GM08714 (cell line): ENCODE results near the gene MEA1.

Experiments used
- H3K4me3 ChIP-seq: fragments of 200-500 bp; sonication (Bioruptor generic); 2 replicates; pipeline ENCODE4 v1.5.1; 2014; ENCODE audit warnings: mild to moderate bottlenecking, low read length, inconsistent platforms
- ZNF274 ChIP-seq: IDR thresholded peaks from 2 replicates; pipeline ENCODE4 v1.6.1; 2012; ENCODE audit warnings: mild to moderate bottlenecking, low read depth, low read length

Gene MEA1

GRCh38 chr6:43013843-43014433 is at the start of gene MEA1, which contains the start of gene KLHDC3:
TSS of gene MEA1 (minus strand) at chr6:43013946. CDS start at chr6:43013813, 133 bp downstream.
TSS of gene KLHDC3 (plus strand) at chr6:43014249. CDS start at chr6:43017193, 2,944 bp downstream.
- H3K4me3 ChIP-seq: peak within 1 kb of the TSS; percentile 96
- no peak for TF ChIP-seq ZNF274

GRCh38 chr6:43062818-43063217 is 49.1 kb upstream of the MEA1 start:
- H3K4me3 ChIP-seq: no peak overlapping the region
- TF ChIP-seq ZNF274: no peak

- no peak overlapping the region for H3K4me3 ChIP-seq
- no peak for TF ChIP-seq ZNF274
These were observed 48.1 kb upstream of the MEA1 start for GRCh38 chr6:43061861-43062260.

GRCh38 chr6:43060755-43061633 is 47.2 kb upstream of the MEA1 start:
- H3K4me3 ChIP-seq: no peak overlapping the region
- no peak for TF ChIP-seq ZNF274

- TF ChIP-seq ZNF274: no peak
- H3K4me3 ChIP-seq: peak overlapping the region; percentile 71
These were observed 46.4 kb upstream of the MEA1 start for GRCh38 chr6:43060034-43060754.

GRCh38 chr6:43059168-43060033 is 45.7 kb upstream of the MEA1 start, which contains the start of the genes KLC4 and MRPL2:
TSS of gene KLC4 (plus strand) at chr6:43059631. CDS start at chr6:43061336, 1,705 bp downstream.
TSS of gene MRPL2 (minus strand) at chr6:43059434. CDS start at chr6:43059381, 53 bp downstream.
- TF ChIP-seq ZNF274: no peak

GRCh38 chr6:43058531-43058930 is 44.8 kb upstream of the MEA1 start:
- TF ChIP-seq ZNF274: no peak
- H3K4me3 ChIP-seq: peak overlapping the region; percentile 97

More at GRCh38 chr6:43059168-43060033, 45.7 kb upstream of the MEA1 start, which contains the start of the genes KLC4 and MRPL2:
- H3K4me3 ChIP-seq: peak within 1 kb of the TSS; percentile 97

- no peak overlapping the region for H3K4me3 ChIP-seq
- TF ChIP-seq ZNF274: no peak
These were observed 42.2 kb upstream of the MEA1 start for GRCh38 chr6:43055966-43056365.

GRCh38 chr6:43054206-43054943 is 40.6 kb upstream of the MEA1 start:
- peak overlapping the region; percentile 77; the same call in 1 of the 2 replicates for H3K4me3 ChIP-seq

GRCh38 chr6:43053545-43054205 is 39.9 kb upstream of the MEA1 start, which contains the start of gene CUL7:
TSS of gene CUL7 (minus strand) at chr6:43053851. CDS start at chr6:43052788, 1,063 bp downstream.
- H3K4me3 ChIP-seq: peak within 1 kb of the TSS; percentile 77
- no peak for TF ChIP-seq ZNF274

More at GRCh38 chr6:43054206-43054943, 40.6 kb upstream of the MEA1 start:
- TF ChIP-seq ZNF274: no peak

GRCh38 chr6:43052842-43053544 is 39.2 kb upstream of the MEA1 start:
- no peak for TF ChIP-seq ZNF274
- peak overlapping the region; percentile 77 for H3K4me3 ChIP-seq
